Measurements from ENCODE around the gene LARGE1.

The LARGE1 gene

GRCh38 chr22:33722816-33723215 lies 197.5 kb downstream of the LARGE1 start:
- DNase-seq (ENCODE audit: low spot score), result no peak

- DNase-seq (ENCODE audit: low spot score), result no peak
Observed at GRCh38 chr22:33720166-33720878, 200.0 kb downstream of the LARGE1 start.

DNA sequence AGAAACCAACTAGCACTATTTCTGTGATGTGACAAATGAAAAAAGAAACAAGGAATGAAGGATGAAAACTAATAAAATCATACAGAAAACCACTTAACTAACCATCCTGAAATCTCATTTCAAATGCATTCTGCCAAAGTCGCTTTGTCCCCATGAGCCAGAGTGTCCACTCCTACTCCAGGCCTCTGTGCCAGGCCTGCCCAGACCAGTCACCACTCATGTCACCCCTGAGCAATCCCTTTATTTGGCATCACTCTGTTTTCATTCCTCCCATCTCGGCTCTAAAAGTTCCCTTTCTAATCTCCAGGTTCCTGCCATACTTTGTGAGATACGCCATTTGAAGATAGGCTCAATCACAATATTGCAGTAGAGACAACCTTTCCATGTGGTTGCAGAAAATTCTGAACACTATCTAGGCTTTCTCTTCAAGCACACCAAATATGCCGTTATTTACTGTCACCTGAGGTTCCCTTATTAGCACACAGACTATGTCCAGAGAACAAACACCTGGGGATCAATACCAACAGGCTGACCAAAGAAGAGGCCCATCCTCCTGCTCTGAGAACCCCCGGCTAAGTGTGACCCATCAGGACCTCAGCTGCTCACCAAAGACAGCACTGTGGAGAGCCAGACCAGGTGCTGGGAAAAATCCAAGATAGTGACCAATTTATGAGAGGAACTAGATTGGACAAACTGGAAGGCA lies 202.4 kb downstream of the LARGE1 start:
- DNase-seq (ENCODE audit: low spot score), result no peak

- no peak for DNase-seq (ENCODE audit: low spot score)
Observed at GRCh38 chr22:33715237-33715985, 204.9 kb downstream of the LARGE1 start.

GRCh38 chr22:33710326-33710725 lies 209.9 kb downstream of the LARGE1 start:
- no peak for DNase-seq (ENCODE audit: low spot score)

- DNase-seq (ENCODE audit: low spot score), result no peak
Observed at GRCh38 chr22:33707581-33707980, 212.7 kb downstream of the LARGE1 start.

- DNase-seq (ENCODE audit: low spot score), result no peak
Observed at GRCh38 chr22:33706100-33706499, 214.2 kb downstream of the LARGE1 start.

- DNase-seq (ENCODE audit: low spot score), result peak; percentile 55
Observed at GRCh38 chr22:33699176-33699575, 221.1 kb downstream of the LARGE1 start.

GRCh38 chr22:33697640-33698039 lies 222.6 kb downstream of the LARGE1 start:
- DNase-seq (ENCODE audit: low spot score), result peak; percentile 22

DNA sequence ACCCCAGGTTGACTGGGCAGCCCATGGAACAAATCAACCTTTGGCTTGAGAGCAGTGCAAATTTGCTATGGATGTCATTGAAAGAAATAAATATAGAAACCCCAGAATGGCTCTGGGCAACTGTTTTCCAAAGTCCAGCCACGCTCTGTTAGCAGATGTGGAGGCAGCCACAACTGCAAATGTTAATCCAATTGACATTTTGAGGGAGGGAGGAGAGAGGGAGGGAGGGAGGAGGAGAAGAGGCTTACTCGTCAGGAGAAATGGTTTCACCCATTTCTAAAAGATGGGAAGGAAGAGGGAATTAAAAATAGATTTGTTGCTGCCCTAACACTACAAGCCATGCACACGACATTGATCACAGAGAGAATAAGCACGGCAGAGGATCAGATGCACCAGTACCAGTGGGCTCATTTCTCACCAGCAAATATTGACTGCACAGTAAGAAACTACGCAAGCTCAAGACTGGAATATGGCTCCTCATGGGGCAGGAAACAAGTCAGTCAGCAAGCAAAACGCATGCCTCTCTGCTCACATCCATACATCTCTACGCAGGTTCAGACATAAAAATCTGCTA lies 229.1 kb downstream of the LARGE1 start:
- DNase-seq (ENCODE audit: low spot score), result no peak

GRCh38 chr22:33688903-33689302 lies 231.4 kb downstream of the LARGE1 start:
- no peak for DNase-seq (ENCODE audit: low spot score)

DNA sequence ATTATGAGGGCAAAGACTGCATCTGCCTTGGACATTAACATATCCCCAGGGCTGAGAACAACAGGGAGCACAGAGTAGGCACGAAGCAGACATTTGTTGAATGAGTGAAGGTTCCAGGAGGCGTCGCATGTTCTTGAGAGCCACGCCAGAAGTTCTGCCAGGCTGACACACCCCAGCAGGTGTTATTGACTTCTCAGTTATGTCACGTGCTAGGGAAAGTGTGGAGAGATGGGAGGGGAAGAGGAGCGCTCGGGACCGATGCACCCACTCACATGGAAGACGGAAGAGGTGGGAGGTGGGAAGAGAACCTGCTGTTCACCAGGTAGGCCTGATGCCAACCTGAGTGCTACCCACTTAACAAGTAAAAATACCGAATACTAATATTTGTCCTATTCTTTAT lies 232.8 kb downstream of the LARGE1 start:
- no peak for DNase-seq (ENCODE audit: low spot score)

DNA sequence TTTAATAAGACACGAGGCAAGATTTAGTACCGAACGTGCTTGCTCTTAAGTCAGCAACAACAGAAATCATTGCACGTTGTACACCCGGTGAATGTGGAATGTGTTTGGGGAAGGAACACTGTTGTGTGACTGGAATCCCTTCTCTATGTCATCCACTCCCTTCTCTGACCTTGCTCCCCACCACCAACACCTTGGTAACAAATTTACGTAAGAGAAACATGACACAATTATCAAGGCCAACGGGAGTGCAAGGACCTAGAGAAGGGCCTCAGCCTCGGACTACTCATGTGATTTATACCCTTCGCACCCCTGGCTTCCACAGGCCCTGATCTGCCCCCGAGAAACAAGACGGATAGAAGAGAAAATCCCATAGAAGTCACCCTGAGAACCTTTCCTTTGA lies 236.2 kb downstream of the LARGE1 start:
- DNase-seq (ENCODE audit: low spot score), result no peak

- no peak for DNase-seq (ENCODE audit: low spot score)
Observed at GRCh38 chr22:33682927-33683326, 237.3 kb downstream of the LARGE1 start.

DNA sequence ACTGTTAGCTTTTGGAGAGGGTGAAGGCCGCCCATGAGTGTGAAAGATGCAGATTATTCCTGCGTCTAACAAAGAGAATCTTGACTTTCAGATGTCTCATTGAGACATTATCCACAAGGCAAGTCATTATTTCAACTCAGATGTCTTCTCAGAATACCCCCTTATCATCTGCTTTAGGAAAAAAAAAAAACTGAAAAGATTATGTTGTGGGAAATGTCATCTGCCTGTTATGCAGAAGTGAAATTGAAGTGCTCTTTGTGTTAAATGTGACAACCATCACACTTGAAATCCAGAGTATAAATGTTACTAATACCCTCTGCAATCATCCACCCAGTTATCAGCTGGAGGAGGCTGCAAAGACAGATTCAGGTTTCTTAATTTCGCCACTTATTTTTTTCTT lies 239.6 kb downstream of the LARGE1 start:
- DNase-seq (ENCODE audit: low spot score), result no peak

DNA sequence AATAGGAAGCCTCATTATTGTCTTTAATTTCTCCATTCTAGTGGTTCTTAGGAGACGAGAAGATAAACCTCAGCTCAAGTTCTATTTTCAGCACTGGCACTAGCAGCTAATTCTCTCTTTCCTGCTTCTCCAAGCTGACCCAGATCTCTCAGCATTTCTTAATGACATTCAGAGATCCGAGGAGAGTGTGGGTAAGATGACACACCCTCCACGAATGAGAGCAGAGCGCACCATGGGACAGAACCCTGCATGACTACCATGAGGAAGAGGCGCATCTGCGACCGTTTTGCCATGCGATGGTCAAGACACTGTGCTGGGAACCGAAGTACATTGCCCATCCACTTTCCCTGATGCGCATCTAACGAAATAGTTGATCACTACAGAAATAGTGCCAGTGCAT lies 241.8 kb downstream of the LARGE1 start:
- DNase-seq (ENCODE audit: low spot score), result peak; percentile 6

DNA sequence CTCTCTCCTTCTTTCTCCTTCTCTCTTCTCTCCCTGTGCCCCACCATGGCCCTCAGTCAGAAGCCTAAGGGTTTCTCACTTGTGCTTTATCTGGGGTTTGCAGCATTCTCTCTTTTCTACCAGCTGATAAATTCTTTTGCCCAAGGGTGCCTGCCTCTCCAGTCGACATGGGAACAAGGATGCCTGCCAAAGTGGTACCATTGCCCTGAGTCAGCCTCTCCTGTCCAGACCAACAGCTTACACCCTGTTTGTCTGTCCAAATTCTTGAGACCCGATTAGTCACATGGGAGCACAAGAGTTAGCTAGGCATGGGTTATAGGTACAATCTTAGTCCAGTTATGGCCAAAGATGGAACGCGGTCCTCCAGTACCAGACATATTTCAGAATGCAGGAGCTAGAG lies 242.7 kb downstream of the LARGE1 start:
- no peak for DNase-seq (ENCODE audit: low spot score)

- DNase-seq (ENCODE audit: low spot score), result no peak
Observed at GRCh38 chr22:33674357-33674756, 245.9 kb downstream of the LARGE1 start.

DNA sequence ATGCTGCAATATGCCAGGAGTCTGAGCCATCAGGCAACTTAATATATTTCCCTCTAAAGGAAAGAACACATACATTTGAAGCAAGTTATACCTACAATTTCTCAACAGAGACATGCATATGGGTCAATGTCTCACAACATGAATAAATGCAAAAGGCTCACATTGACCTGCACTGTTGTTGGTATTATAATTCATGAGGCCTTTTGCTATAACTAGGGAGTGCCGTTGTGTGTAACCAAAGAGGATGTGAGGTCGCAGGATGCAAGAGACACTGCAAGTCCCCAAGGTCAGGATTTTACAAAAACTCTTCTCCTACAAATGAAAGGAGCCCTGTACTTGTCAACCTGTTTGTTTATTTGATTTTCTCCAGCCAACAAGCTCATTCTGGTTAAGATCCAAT lies 250.5 kb downstream of the LARGE1 start:
- DNase-seq (ENCODE audit: low spot score), result no peak

DNA sequence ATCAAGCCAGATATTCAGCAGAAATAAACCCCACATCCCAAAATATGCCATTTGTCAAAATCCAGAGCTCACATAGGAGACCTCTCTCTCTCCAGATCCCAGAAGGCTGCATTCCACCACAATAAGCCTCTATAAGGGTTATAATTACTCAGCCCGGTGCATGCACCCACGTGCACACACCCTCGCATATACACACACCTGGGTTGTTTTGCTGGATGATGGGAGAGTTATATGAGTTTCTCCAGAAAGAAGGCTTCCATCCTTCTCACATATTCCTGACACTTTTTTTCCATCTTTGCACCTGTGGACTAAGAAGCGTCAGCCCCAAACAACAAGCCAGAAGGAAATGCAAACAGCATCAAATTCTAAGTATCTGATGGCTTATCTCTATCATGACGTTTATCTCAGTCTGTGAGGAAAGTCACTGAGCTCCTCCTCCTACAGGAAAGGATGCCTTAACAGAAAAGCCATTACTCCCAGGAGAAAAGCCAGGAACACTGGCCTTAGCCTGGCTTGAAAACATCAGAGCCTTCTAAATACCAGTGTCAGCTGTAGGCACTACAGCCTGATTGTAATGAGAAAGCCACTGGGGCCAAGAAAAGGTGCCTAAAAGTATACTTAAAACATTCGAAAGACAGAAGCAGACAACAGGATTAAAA lies 253.2 kb downstream of the LARGE1 start:
- DNase-seq (ENCODE audit: low spot score), result no peak

- DNase-seq (ENCODE audit: low spot score), result no peak
Observed at GRCh38 chr22:33666279-33666960, 253.9 kb downstream of the LARGE1 start.

DNA sequence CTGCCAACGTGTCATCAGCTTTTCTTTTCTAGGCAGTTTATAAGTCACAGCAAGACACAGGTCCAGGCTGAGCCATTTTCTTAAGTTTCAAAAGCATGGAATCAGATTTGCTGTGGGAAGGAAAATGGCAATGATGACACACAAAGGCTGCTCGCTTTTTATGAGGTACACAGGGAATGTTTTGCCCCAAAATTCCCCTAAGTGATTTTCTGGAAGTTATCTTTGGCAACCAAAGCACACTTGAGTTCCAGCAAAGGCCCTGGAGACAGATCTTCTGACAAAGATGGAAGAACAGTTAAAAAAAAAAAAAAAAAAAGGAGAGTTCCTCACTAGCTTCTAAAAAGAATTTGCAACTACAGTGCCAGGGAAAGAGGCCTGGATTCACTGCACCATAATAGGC lies 260.8 kb downstream of the LARGE1 start:
- peak; percentile 7 for DNase-seq (ENCODE audit: low spot score)
